Esophagus muscularis mucosa (tissue), 4 donors: ENCODE results near the gene MEIS3. TPM values are rescaled to one million over a fixed set of nuclear protein-coding genes. Genes with fewer than 3 reads are reported as not detected.
A peak's percentile ranks its signal among the peaks of the same experiment; 100 is the strongest.
"Not testable (repeated sequence)": the region's sequence is repeated elsewhere in the genome, so short reads cannot be mapped to it uniquely, and the experiment has no call there.

Source experiments
- DNase-seq: peaks from one replicate; pipeline ENCODE4 v3.0.0-alpha.2; 2017; ENCODE audit errors: extremely low spot score
- H3K27ac ChIP-seq, 4 donors: fragments of 200-600 bp; sonication (generic); replicated peaks in 1 of 4; 1 replicate in 3 of 4; 2 replicates in 1 of 4; pipeline ENCODE4 v1.5.1; 2016 to 2019; ENCODE audit warnings: mild to moderate bottlenecking in 1 of 4
- H3K27me3 ChIP-seq, 4 donors: fragments of 200-600 bp; sonication (generic); one replicate each; pipeline versions ENCODE4 v1.5.1 to v1.6.0; 2016 to 2019
- H3K36me3 ChIP-seq, 4 donors: fragments of 200-600 bp; sonication (generic); one replicate each; pipeline ENCODE4 v1.5.1; 2016 to 2019
- H3K4me1 ChIP-seq, 4 donors: fragments of 200-600 bp; sonication (generic); one replicate each; pipeline ENCODE4 v1.5.1; 2016 to 2019
- H3K4me3 ChIP-seq, 4 donors: fragments of 200-600 bp; sonication (generic); 1 replicate in 2 of 4; 2 replicates in 2 of 4; pipeline ENCODE4 v1.5.1; 2016 to 2019; ENCODE audit warnings: mild to moderate bottlenecking in 4 of 4, moderate library complexity in 1 of 4
- H3K9me3 ChIP-seq, 4 donors: fragments of 200-600 bp; sonication (generic); 1 replicate in 3 of 4; 2 replicates in 1 of 4; pipeline ENCODE4 v1.5.1; 2016 to 2019
- EP300 ChIP-seq: sonication (generic); formaldehyde crosslinking; IDR thresholded peaks from one replicate; pipeline ENCODE4 v1.6.1; 2017; ENCODE audit warnings: antibody characterized with exemption
- POLR2A ChIP-seq: fragments of 450-650 bp; IDR thresholded peaks from one replicate; pipeline ENCODE4 v1.6.1; 2017; ENCODE audit warnings: antibody characterized with exemption, moderate library complexity, mild to moderate bottlenecking, low read depth
- POLR2AphosphoS5 ChIP-seq, 2 donors: sonication (generic); formaldehyde crosslinking; IDR thresholded peaks; one replicate each; pipeline ENCODE4 v1.6.1; 2017; ENCODE audit warnings: antibody characterized with exemption in 2 of 2
- WGBS: methylation state at CpG from one replicate; pipeline ENCODE4 v1.1.5; 2018; 5-methylcytosine and 5-hydroxymethylcytosine counted together
- intact Hi-C: fragments of 100-400 bp; cut with DNase I; formaldehyde crosslinking; loops from one replicate; pipeline ENCODE4 v1.15.1; 2023
- total RNA-seq, 4 donors: library from RNA; depleted of rRNA; stranded (reverse); fragments of >200 nt; gene quantifications; one replicate each; pipeline versions ENCODE4 v1.1.0 to v1.2.1, GENCODE V29; 2016
- TF ChIP-seq, protein P1 (sequence below), 3 experiments: fragments of 200-600 bp in 2 of 3; fragments of 450-650 bp in 1 of 3; sonication (generic) in 2 of 3; IDR thresholded peaks; one replicate each; pipeline ENCODE4 v1.5.1; 2017 to 2019; ENCODE audit warnings: antibody characterized with exemption in 3 of 3, mild to moderate bottlenecking in 2 of 3, moderate library complexity in 1 of 3

The MEIS3 gene
- total RNA-seq, 4 donors from 2014 or later, result 22.8 to 33.2 (median 30.7) TPM

DNA sequence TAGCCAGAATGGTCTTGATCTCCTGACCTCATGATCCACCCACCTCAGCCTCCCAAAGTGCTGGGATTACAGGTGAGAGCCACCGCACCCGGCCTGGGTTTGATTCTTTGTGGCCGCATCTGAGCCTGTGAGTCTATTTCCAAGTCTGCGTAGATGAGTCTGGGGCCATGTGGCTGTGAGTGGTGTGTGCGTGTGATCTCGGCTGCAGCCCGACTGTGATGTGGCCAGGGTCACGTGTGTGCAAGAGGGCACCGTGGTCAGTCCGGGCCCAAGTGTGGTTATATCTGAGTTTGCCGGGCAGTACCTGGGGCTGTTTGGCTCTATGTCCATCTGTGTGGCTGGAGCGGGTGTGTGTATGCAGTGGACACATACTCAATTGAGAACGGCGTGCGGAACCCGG is 5.4 kb downstream of the MEIS3 start:
- H3K36me3 ChIP-seq, result peaks cover 0 to 9% (median 4%) of the 10 kb centered on the region in 4 donors
- H3K4me1 ChIP-seq, result peaks cover 0 to 27% (median 22%) of the 10 kb centered on the region in 4 donors
- TF ChIP-seq, protein P1, sequence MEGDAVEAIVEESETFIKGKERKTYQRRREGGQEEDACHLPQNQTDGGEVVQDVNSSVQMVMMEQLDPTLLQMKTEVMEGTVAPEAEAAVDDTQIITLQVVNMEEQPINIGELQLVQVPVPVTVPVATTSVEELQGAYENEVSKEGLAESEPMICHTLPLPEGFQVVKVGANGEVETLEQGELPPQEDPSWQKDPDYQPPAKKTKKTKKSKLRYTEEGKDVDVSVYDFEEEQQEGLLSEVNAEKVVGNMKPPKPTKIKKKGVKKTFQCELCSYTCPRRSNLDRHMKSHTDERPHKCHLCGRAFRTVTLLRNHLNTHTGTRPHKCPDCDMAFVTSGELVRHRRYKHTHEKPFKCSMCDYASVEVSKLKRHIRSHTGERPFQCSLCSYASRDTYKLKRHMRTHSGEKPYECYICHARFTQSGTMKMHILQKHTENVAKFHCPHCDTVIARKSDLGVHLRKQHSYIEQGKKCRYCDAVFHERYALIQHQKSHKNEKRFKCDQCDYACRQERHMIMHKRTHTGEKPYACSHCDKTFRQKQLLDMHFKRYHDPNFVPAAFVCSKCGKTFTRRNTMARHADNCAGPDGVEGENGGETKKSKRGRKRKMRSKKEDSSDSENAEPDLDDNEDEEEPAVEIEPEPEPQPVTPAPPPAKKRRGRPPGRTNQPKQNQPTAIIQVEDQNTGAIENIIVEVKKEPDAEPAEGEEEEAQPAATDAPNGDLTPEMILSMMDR (IDR thresholded peaks at IDR 0.05), result no peak
- TF ChIP-seq EP300 (no peak), POLR2A (no peak), POLR2AphosphoS5 (IDR thresholded peaks at IDR 0.05) (no peak)
- DNase-seq, result no peak
- intact Hi-C loops, result no loop called here
- 95% methylated on average over 15 of the region's 16 CpGs for WGBS
- H3K27me3 ChIP-seq, result peaks cover 0 to 44% (median 0%) of the 10 kb centered on the region in 4 donors
- H3K27ac ChIP-seq, result no peak overlapping the region
- H3K9me3 ChIP-seq, result no peaks in the 10 kb centered on the region
- H3K4me3 ChIP-seq, result no peak overlapping the region

DNA sequence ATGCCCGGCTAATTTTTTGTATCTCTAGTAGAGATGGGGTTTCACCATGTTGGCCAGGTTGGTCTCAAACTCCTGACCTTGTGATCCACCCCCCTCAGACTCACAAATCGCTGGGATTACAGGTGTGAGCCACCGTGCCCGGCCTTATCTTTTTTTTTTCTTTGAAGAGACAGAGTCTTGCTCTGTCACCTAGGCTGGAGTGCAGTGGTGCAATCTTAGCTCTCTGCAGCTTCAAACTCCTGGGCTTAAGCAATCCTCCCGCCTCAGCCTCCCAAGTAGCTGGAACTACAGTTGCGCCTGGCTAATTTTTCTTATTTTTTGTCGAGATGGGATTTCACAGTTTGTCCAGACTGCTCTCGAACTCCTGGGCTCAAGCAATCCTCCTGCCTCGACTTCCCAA is 7.6 kb downstream of the MEIS3 start:
- Histone ChIP-seq H3K27ac (peak overlapping the region in 1 of 4 donors; percentile 3), H3K27me3 (peaks cover 0 to 41% (median under 1%) of the 10 kb centered on the region in 4 donors)
- H3K36me3 ChIP-seq, H3K4me1 ChIP-seq, H3K4me3 ChIP-seq, intact Hi-C loops, H3K9me3 ChIP-seq, DNase-seq: not testable (repeated sequence)
- 79% methylated on average over 9 of the region's 9 CpGs for WGBS

DNA sequence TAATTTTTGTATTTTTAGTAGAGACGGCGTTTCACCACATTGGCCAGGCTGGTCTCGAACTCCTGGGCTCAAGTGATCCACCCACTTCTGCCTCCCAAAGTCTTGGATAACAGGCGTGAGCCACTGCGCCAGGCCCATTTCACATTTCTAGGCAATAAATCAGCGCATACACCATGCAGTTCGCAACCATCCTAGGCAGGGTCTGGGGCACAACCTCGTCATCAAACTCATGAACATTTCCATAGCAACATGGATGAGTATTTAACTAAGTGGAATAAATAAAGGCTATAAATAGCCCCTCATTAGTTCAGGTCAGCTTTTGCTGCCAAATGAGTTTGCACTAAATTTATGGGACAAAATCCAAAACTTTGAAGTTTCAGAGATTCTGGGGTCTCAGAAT is 8.2 kb downstream of the MEIS3 start:
- no peaks in the 10 kb centered on the region for H3K9me3 ChIP-seq
- peaks cover 0 to 41% (median 2%) of the 10 kb centered on the region in 4 donors for H3K27me3 ChIP-seq
- H3K4me3 ChIP-seq, result no peak overlapping the region
- peaks cover 0 to 7% (median 2%) of the 10 kb centered on the region in 4 donors for H3K4me1 ChIP-seq
- TF ChIP-seq POLR2AphosphoS5 (IDR thresholded peaks at IDR 0.05) (no peak), EP300 (no peak), POLR2A (no peak)
- TF ChIP-seq, protein P1 (IDR thresholded peaks at IDR 0.05), result no peak
- no peak for DNase-seq
- H3K27ac ChIP-seq, result peak overlapping the region in 1 of 4 donors; percentile 23
- H3K36me3 ChIP-seq, result peaks cover 0 to 12% (median 4%) of the 10 kb centered on the region in 4 donors
- WGBS, result 66% methylated on average over 7 of the region's 8 CpGs
- intact Hi-C loops, result no loop called here

DNA sequence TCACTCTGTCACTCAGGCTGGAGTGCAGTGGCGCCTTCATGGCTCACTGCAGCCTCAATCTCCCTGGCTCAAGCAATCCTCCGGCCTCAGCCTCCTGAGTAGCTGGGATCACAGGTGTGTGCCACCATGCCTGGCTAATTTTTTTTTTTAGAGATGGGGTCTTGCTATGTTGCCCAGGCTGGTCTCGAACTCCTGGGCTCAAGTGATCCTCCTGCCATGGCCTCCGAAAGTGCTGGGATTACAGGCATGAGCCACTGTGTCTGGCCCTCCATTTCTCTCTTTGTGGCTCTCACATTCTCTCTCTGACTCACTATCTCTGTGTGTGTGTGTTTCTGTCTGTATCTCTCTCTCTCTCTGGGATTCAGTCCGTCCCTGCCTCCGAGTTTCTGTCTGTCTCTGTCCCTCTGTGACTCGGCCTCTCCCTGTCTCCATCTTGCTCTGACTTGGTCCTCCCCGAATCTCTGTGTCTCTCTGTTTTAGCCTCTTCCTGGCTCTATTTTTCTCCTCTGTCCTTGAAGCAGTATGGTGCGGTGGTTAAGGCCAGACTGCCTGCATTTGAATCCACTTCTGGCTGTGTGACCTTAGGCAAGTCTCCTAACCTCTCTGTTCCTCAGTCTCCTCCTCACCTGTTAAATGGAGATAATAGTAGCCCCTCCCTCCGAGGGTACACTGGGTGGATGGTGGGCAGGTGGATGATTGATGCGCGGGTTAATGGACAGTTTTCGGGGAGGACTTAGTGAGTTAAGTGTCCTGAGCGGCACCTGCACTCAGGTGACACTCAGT is 11.0 kb downstream of the MEIS3 start:
- H3K9me3 ChIP-seq, result no peaks in the 10 kb centered on the region
- TF ChIP-seq, protein P1 (IDR thresholded peaks at IDR 0.05), result no peak
- no peak for TF ChIP-seq EP300
- intact Hi-C loops, result no loop called here
- peaks cover 0 to 7% (median 0%) of the 10 kb centered on the region in 4 donors for H3K36me3 ChIP-seq
- H3K27me3 ChIP-seq, result peaks cover 0 to 43% (median 2%) of the 10 kb centered on the region in 4 donors
- peaks cover 0 to 7% (median 2%) of the 10 kb centered on the region in 4 donors for H3K4me1 ChIP-seq
- DNase-seq, result no peak
- H3K27ac ChIP-seq, result no peak overlapping the region
- H3K4me3 ChIP-seq, result no peak overlapping the region
- 91% methylated on average over 14 of the region's 14 CpGs for WGBS

DNA sequence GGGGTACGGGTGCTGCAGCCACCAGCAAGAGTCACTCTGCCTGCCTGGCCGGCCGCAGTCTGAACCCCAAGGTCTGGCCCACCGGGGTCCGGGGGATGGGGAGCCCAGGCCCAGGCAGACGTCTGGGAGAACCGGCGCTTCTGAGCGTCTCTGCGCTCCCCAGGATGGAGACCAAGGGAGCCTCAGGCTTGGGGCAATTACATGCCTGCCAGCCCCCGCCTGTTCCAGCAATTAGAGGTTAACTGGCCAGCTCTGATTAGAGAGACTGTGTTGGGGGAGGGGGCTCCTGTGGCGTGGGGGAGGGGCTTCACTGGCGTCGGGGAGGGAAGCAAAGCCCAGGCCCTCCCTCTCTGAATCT is 11.9 kb downstream of the MEIS3 start:
- no peaks in the 10 kb centered on the region for H3K9me3 ChIP-seq
- H3K4me1 ChIP-seq, result peaks cover 0 to 7% (median 2%) of the 10 kb centered on the region in 4 donors
- 29% methylated on average over 5 of the region's 14 CpGs for WGBS
- H3K36me3 ChIP-seq, result peaks cover 0 to 7% (median 0%) of the 10 kb centered on the region in 4 donors
- H3K27ac ChIP-seq, result no peak overlapping the region
- intact Hi-C loops, result no loop called here
- H3K4me3 ChIP-seq, result no peak overlapping the region
- peaks cover 0 to 43% (median 2%) of the 10 kb centered on the region in 4 donors for H3K27me3 ChIP-seq
- no peak for DNase-seq
- TF ChIP-seq, protein P1 (IDR thresholded peaks at IDR 0.05), result no peak
- TF ChIP-seq POLR2AphosphoS5 (IDR thresholded peaks at IDR 0.05), result no peak
- no peak for TF ChIP-seq POLR2A
- TF ChIP-seq EP300, result no peak
